Naive B cell (primary cell): Measurements from ENCODE around the gene ARRB1. TPM values are rescaled to one million over a fixed set of nuclear protein-coding genes. Genes with fewer than 3 reads are reported as not detected.

ENCODE experiments used
- ATAC-seq, 2 donors: fragments of 150-1000 bp; cut with Tn5 transposase; 2 replicates each; pipeline ENCODE4 v1.10.0; 2021; ENCODE audit warnings: low read depth in 2 of 2, mild to moderate bottlenecking in 2 of 2, moderate library complexity in 2 of 2
- DNase-seq: peaks from one replicate; pipeline ENCODE4 v3.0.0; 2022
- H3K27ac Mint-ChIP-seq, 6 donors: one replicate each; pipeline ENCODE4 v1.8.0; 2020 to 2022; ENCODE audit warnings: mild to moderate bottlenecking in 6 of 6, mixed read lengths in 6 of 6, moderate library complexity in 5 of 6, inconsistent platforms in 2 of 6
- H3K27me3 Mint-ChIP-seq, 3 donors: one replicate each; pipeline ENCODE4 v1.8.0; 2021 to 2022; ENCODE audit warnings: mixed read lengths in 3 of 3, mild to moderate bottlenecking in 1 of 3
- H3K36me3 Mint-ChIP-seq, 2 donors: one replicate each; pipeline ENCODE4 v1.8.0; 2020 to 2022; ENCODE audit warnings: mixed read lengths in 2 of 2, inconsistent platforms in 1 of 2, mild to moderate bottlenecking in 1 of 2
- H3K4me1 Mint-ChIP-seq, 3 donors: one replicate each; pipeline ENCODE4 v1.8.0; 2020 to 2022; ENCODE audit warnings: mixed read lengths in 3 of 3, inconsistent platforms in 1 of 3, mild to moderate bottlenecking in 1 of 3, moderate library complexity in 1 of 3
- H3K4me3 Mint-ChIP-seq, 8 donors: one replicate each; pipeline ENCODE4 v1.8.0; 2020 to 2022; ENCODE audit warnings: mild to moderate bottlenecking in 8 of 8, mixed read lengths in 8 of 8, moderate library complexity in 8 of 8, inconsistent platforms in 2 of 8
- H3K9me3 Mint-ChIP-seq, 7 donors: one replicate each; pipeline ENCODE4 v1.8.0; 2020 to 2022; ENCODE audit warnings: mixed read lengths in 7 of 7, mild to moderate bottlenecking in 5 of 7, inconsistent platforms in 2 of 7, moderate library complexity in 1 of 7
- polyA plus RNA-seq, 6 donors: library from polyadenylated mRNA; unstranded; fragments of 300-500 nt; fragmentation: Illumina TruSeq; gene quantifications; one replicate each; pipeline ENCODE4 v1.2.3, GENCODE V29; 2021; ENCODE audit warnings: low read depth in 6 of 6

The ARRB1 gene
- polyA plus RNA-seq, 6 donors from 2014 or later: 0.42 to 1.2 (median 0.61) TPM; not detected in 1

DNA sequence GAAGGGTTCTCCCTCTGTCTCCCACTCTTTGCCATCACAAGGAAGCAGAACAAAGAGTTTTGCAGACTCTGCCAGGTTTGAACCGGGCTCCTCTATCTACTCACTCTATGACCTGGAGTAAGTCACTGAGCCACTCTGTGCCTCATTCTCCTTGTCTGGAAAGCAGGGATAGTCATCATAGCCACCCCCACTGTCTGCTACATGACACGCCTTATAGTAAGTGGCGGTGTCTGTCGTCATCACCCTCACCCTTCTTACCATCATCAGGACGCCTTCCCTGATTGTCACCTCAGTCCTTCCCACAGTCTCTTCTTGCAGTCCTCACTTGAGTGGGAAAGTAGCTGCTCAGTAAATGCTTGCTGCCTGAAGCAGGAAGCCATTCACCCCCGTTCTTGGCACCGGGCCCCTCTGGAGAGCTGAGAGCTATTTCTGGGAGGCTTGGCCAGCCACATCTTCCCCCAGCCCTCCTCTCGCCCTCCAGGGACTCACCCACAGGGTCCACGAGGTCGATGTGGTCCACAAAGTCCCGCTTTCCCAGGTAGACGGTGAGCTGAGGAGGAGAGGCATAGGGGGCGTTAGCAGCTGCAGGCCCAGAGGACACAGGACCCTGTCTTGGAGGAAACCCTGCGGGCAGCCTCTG, 64.5 kb downstream of the ARRB1 start:
- DNase-seq: no peak
- no peak for ATAC-seq
- Mint-ChIP-seq H3K36me3 (no peaks in the 10 kb centered on the region), H3K9me3 (no peaks in the 10 kb centered on the region), H3K4me3 (no peak overlapping the region), H3K27ac (peak overlapping the region in 1 of 6 donors; percentile 88), H3K27me3 (peaks cover 0 to 18% (median 0%) of the 10 kb centered on the region in 3 donors), H3K4me1 (no peaks in the 10 kb centered on the region)

DNA sequence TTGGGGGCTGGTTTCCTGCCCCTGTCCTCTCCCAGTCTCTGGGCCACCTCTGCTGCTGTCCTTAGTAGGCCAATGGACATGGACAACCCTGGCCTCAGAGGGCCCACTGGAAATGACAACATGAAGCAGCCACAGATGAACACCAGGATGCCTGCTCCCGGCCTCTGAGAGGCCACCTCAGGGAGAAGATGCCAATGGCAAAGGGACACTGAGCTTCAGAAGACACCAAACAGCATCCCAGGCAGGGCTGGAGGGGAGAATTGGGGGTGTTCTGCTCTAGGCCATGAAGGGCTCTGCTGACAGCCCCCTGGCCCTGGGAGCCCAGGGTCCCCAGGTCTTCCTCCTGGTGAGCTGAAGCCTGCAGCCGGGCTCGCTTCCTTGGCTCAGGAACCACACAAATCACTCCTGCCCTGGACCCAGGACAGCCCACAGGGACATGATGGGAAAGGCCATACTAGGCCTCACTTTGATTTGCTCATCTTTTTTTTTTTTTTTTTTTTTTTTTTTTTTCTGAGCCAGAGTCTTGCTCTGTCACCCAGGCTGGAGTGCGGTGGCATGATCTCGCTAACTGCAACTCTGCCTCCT, 65.6 kb downstream of the ARRB1 start:
- DNase-seq: no peak
- ATAC-seq: no peak
- H3K9me3 Mint-ChIP-seq: no peaks in the 10 kb centered on the region
- H3K4me3 Mint-ChIP-seq: no peak overlapping the region
- H3K27me3 Mint-ChIP-seq: peaks cover 0 to 13% (median 0%) of the 10 kb centered on the region in 3 donors
- H3K36me3 Mint-ChIP-seq: no peaks in the 10 kb centered on the region
- no peak overlapping the region for H3K27ac Mint-ChIP-seq
- H3K4me1 Mint-ChIP-seq: no peaks in the 10 kb centered on the region

DNA sequence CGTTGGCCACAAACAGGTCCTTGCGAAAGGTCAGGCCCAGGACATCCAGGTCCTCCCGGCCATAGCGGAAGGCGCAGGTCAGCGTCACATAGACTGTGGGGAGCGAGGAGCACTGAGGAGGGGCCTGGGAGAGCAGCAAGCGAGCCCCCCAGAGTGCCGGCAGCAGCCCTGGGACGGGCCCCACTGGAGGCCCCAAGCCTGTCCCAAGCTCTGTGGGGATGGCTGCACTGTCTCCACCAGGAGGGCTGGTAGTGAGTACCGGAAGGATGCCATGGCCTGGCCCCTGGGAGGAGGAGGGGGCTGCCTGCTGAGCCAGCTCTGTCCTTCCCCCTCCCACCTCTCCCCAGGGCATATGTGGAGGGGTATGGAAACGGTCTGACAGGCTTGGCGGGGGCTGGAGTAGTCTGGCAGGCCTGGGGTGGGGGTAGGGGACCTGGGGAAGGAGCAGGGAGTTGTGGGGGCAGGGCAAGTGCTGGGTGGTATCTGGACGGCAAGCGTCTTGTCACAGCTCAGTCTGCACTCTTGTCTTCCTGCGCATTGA, 68.0 kb downstream of the ARRB1 start:
- ATAC-seq (no peak), DNase-seq (no peak)
- no peaks in the 10 kb centered on the region for H3K36me3 Mint-ChIP-seq
- peaks cover 0 to 7% (median 0%) of the 10 kb centered on the region in 3 donors for H3K4me1 Mint-ChIP-seq
- H3K27ac Mint-ChIP-seq: no peak overlapping the region
- no peaks in the 10 kb centered on the region for H3K9me3 Mint-ChIP-seq
- no peak overlapping the region for H3K4me3 Mint-ChIP-seq
- peaks cover 0 to 8% (median 0%) of the 10 kb centered on the region in 3 donors for H3K27me3 Mint-ChIP-seq

DNA sequence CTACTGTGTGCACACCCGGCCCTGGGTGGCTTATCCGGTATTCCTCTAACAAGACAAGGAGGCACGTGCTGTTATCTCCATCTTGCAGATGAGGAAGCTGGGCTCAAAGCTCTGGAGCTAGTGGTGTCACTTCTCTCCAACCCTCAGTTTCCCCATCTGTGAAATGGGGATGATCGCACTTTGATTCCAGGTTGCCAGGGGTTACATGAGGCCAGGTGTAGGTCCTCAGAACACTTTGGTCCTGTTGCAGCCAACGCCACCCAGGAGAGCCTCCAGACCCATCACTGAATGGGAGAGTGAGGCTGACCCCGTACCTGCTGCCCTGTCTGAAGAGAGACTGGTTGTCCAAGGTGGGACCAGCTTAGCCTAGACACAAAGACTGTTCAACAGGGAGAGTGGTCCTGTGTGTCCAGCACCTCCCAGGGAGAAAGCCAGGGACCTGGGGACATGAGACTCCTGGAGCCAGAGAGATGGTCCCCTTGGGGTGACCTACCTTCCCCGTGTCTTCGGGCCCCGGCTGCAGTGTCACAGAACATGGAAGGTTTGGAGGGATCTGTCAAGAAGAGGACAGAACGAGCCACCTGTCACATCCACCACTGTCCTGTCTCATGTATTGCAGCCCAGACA, 69.9 kb downstream of the ARRB1 start:
- Mint-ChIP-seq H3K9me3 (no peaks in the 10 kb centered on the region), H3K27ac (no peak overlapping the region), H3K36me3 (no peaks in the 10 kb centered on the region), H3K4me1 (peaks cover 2 to 8% (median 3%) of the 10 kb centered on the region in 3 donors), H3K4me3 (no peak overlapping the region), H3K27me3 (peaks cover 0 to 8% (median 0%) of the 10 kb centered on the region in 3 donors)
- DNase-seq (no peak), ATAC-seq (no peak)

- no peak for DNase-seq
Observed at GRCh38 chr11:75280770-75281468, 70.5 kb downstream of the ARRB1 start.

GRCh38 chr11:75280227-75280701, 71.2 kb downstream of the ARRB1 start:
- Mint-ChIP-seq H3K36me3 (no peaks in the 10 kb centered on the region), H3K4me3 (no peak overlapping the region), H3K27me3 (peaks cover 0 to 8% (median 0%) of the 10 kb centered on the region in 3 donors), H3K4me1 (peaks cover 15 to 21% (median 16%) of the 10 kb centered on the region in 3 donors), H3K9me3 (no peaks in the 10 kb centered on the region), H3K27ac (peak overlapping the region in 1 of 6 donors; percentile 4)
- ATAC-seq: peak; percentile 43 to 68
- peak; percentile 56 for DNase-seq

More at GRCh38 chr11:75280770-75281468, 70.5 kb downstream of the ARRB1 start:
- Mint-ChIP-seq H3K4me3 (no peak overlapping the region), H3K27ac (no peak overlapping the region), H3K36me3 (no peaks in the 10 kb centered on the region), H3K9me3 (no peaks in the 10 kb centered on the region), H3K27me3 (peaks cover 0 to 8% (median 0%) of the 10 kb centered on the region in 3 donors), H3K4me1 (peaks cover 9 to 15% (median 9%) of the 10 kb centered on the region in 3 donors)
- ATAC-seq: no peak

DNA sequence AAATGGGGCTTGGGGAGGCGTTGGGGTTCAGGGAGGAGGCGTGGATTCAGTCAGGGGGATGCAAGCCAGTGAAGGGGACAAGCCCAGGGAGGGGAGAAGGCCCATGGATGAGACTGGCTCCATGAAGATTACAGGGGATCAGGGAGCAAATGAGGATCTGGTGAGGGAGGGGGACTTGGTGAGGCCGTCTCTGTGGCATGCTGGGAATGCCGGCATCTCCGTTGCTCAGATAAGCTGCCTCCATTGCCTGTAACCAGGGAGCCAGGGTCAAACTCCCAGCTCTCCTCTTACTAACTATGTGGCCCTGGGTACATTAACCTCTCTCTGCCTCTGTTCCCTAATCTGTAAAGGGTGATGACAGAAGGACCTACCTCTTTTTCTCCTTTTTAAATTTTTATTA, 72.2 kb downstream of the ARRB1 start:
- H3K9me3 Mint-ChIP-seq: no peaks in the 10 kb centered on the region
- H3K4me1 Mint-ChIP-seq: peaks cover 16 to 22% (median 19%) of the 10 kb centered on the region in 3 donors
- ATAC-seq: no peak
- peak overlapping the region in 2 of 6 donors; percentile 32 to 47 for H3K27ac Mint-ChIP-seq
- no peaks in the 10 kb centered on the region for H3K36me3 Mint-ChIP-seq
- H3K27me3 Mint-ChIP-seq: peaks cover 0 to 8% (median 0%) of the 10 kb centered on the region in 3 donors
- no peak for DNase-seq
- H3K4me3 Mint-ChIP-seq: no peak overlapping the region

DNA sequence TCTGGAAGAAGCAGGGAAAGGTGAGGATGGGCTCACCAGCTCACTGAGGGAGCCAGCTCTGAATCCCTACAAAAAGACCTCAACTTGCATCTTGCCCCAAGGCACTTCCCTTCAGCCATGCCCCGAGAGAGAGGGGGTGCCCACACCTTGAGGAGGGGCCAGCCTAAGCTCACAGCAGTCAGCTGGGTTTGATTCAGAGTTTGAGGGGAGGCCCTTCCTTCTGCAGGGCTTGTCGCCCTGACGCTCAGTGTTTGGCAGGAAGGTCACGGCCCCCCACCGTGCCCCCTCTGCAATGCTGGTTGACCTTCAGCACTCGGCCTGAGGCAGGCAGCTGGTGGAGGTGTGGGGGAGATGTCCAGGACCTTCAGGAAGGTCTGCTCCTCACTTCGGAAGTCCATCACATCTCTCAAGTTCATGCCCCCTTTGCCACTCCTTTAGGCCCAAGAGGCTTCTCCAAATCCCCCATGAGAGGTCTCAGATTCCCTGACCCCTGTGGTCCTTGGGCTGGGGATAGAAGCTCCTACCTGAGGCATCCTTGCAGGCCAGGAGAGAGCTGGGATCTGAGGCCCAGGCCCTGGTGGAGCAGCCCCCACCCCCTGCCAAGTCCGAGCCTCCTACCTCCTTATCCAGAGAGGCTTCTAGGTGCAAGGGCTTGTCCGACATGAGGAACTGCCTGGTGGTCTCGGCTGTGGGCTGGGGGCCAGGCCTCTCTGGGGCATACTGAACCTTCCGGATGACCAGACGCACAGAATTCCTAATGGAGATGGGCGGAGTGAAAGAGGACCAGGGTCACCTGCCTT, 73.3 kb downstream of the ARRB1 start:
- Mint-ChIP-seq H3K27ac (no peak overlapping the region), H3K27me3 (peaks cover 0 to 8% (median 0%) of the 10 kb centered on the region in 3 donors), H3K9me3 (no peaks in the 10 kb centered on the region), H3K4me3 (no peak overlapping the region), H3K4me1 (peaks cover 16 to 25% (median 21%) of the 10 kb centered on the region in 3 donors), H3K36me3 (no peaks in the 10 kb centered on the region)
- ATAC-seq: no peak
- DNase-seq: no peak

GRCh38 chr11:75277211-75277805, 74.2 kb downstream of the ARRB1 start:
- Mint-ChIP-seq H3K4me1 (peaks cover 22 to 25% (median 25%) of the 10 kb centered on the region in 3 donors), H3K4me3 (no peak overlapping the region), H3K9me3 (no peaks in the 10 kb centered on the region), H3K27ac (peak overlapping the region in 4 of 6 donors; percentile 56 to 84 (median 68)), H3K27me3 (peaks cover 0 to 8% (median 0%) of the 10 kb centered on the region in 3 donors), H3K36me3 (no peaks in the 10 kb centered on the region)
- no peak for DNase-seq
- ATAC-seq: no peak

DNA sequence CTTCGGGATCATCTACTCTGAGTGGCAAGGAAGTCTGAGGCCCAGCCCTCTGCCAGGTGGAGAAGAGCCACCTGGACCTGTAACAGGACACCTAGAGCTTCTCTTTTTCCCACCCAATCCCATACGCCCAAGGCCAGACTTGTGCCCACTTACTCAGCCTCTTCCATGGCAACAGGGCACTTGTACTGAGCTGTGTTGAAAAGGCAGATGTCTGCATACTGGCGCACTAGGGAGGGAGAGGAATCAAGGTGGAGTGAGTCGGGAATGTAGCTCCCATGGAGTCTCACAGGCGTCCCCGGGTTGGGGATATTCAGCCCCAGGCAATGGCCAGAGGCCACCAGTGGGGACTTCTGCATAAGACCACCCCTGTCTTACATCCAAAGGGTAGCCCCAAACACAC, 74.8 kb downstream of the ARRB1 start:
- no peak for DNase-seq
- Mint-ChIP-seq H3K4me3 (peak overlapping the region in 4 of 8 donors; percentile 28 to 88 (median 48)), H3K4me1 (peaks cover 24 to 28% (median 25%) of the 10 kb centered on the region in 3 donors)

GRCh38 chr11:75276186-75276585, 75.3 kb downstream of the ARRB1 start:
- Mint-ChIP-seq H3K9me3 (no peaks in the 10 kb centered on the region), H3K4me3 (peak overlapping the region in 3 of 8 donors; percentile 28 to 89 (median 88)), H3K27me3 (peaks cover 0 to 7% (median 0%) of the 10 kb centered on the region in 3 donors), H3K27ac (peak overlapping the region in 4 of 6 donors; percentile 48 to 79 (median 66)), H3K36me3 (no peaks in the 10 kb centered on the region), H3K4me1 (peaks cover 28 to 29% (median 28%) of the 10 kb centered on the region in 3 donors)
- ATAC-seq (no peak), DNase-seq (no peak)

More for the DNA sequence above, 74.8 kb downstream of the ARRB1 start:
- Mint-ChIP-seq H3K36me3 (no peaks in the 10 kb centered on the region), H3K27ac (peak overlapping the region in 3 of 6 donors; percentile 56 to 79 (median 73)), H3K9me3 (no peaks in the 10 kb centered on the region), H3K27me3 (peaks cover 0 to 8% (median 0%) of the 10 kb centered on the region in 3 donors)
- ATAC-seq: no peak

- peaks cover 28 to 31% (median 30%) of the 10 kb centered on the region in 3 donors for H3K4me1 Mint-ChIP-seq
- no peaks in the 10 kb centered on the region for H3K9me3 Mint-ChIP-seq
- peak; percentile 40 for DNase-seq
- no peaks in the 10 kb centered on the region for H3K36me3 Mint-ChIP-seq
- H3K4me3 Mint-ChIP-seq: peak overlapping the region; percentile 3 to 90 (median 82)
- H3K27ac Mint-ChIP-seq: peak overlapping the region in 5 of 6 donors; percentile 41 to 82 (median 73)
- ATAC-seq: peak; percentile 87 to 95
- peaks cover 0 to 1% (median 0%) of the 10 kb centered on the region in 3 donors for H3K27me3 Mint-ChIP-seq
Observed at GRCh38 chr11:75275581-75275980, 75.9 kb downstream of the ARRB1 start.
